Measurements from ENCODE around the gene KRTAP5-5. TPM values are rescaled to one million over a fixed set of nuclear protein-coding genes. Genes with fewer than 3 reads are reported as not detected.
"Not testable (repeated sequence)": the region's sequence is repeated elsewhere in the genome, so short reads cannot be mapped to it uniquely, and the experiment has no call there.

KRTAP5-5 gene
- total RNA-seq (not detected), polyA plus RNA-seq (not detected)
- long read RNA-seq, donor 1, result 0 reads
- long read RNA-seq, donor 2, result 0 reads
- long read RNA-seq, donor 3, result 0 reads

- intact Hi-C loops (cut with DNase I), result loop anchor here in 7 of 10 donors (2.0 to 10.0 kb wide), 3 partner anchors 82 to 85 kb away; no protein-coding TSS in a partner anchor
- WGBS, 2 donors, result 72 to 78% methylated on average over 24 to 25 of the region's 26 CpGs
- DNase-seq (no peak), ATAC-seq (peak in 1 of 8 donors; percentile 40)
- no peak within 1 kb of the TSS for H3K27ac ChIP-seq
- no peak for TF ChIP-seq CTCF (IDR thresholded peaks at IDR 0.05)
- no peaks in the 10 kb centered on the region for H3K36me3 ChIP-seq
- H3K4me3 ChIP-seq, result no peak within 1 kb of the TSS
- H3K9me3 ChIP-seq, result no peaks in the 10 kb centered on the region
- H3K27me3 ChIP-seq, result peaks cover 0 to 70% (median 31%) of the 10 kb centered on the region in 7 donors
- peaks cover 0 to 21% (median 4%) of the 10 kb centered on the region in 9 donors for H3K4me1 ChIP-seq
Observed at GRCh38 chr11:1629326-1630185, at the start of gene KRTAP5-5. Gene KRTAP5-5 (plus strand): TSS chr11:1629775. CDS start chr11:1629841, 66 bp downstream.

GRCh38 chr11:1581976-1582375 is 47.6 kb upstream of the KRTAP5-5 start:
- peaks cover 0 to 4% (median 0%) of the 10 kb centered on the region in 7 donors for H3K27me3 ChIP-seq
- H3K4me3 ChIP-seq, result no peak overlapping the region
- no peak for ATAC-seq
- WGBS, 2 donors, result 87 to 88% methylated on average over 9 of the region's 9 CpGs
- no peaks in the 10 kb centered on the region for H3K4me1 ChIP-seq
- intact Hi-C loops (cut with DNase I), result no loop called here
- DNase-seq, result no peak
- peaks cover 0 to 16% (median 0%) of the 10 kb centered on the region in 11 donors for H3K9me3 ChIP-seq
- peaks cover 0 to 3% (median 0%) of the 10 kb centered on the region in 9 donors for H3K36me3 ChIP-seq
- no peak for TF ChIP-seq CTCF (IDR thresholded peaks at IDR 0.05)
- H3K27ac ChIP-seq, result no peak overlapping the region

- ATAC-seq; intact Hi-C loops (cut with DNase I): not testable (repeated sequence)
- 76 to 90% methylated on average over 2 of the region's 2 CpGs for WGBS, 2 donors
Observed at GRCh38 chr11:1582909-1583308, 46.7 kb upstream of the KRTAP5-5 start.

GRCh38 chr11:1584661-1585370 is 44.8 kb upstream of the KRTAP5-5 start, which contains the start of gene KRTAP5-1:
Gene KRTAP5-1 (minus strand): TSS chr11:1585283. CDS start chr11:1585249, 34 bp downstream.
- H3K27ac ChIP-seq; intact Hi-C loops (cut with DNase I); DNase-seq; H3K36me3 ChIP-seq; ATAC-seq; H3K4me3 ChIP-seq; H3K9me3 ChIP-seq; H3K27me3 ChIP-seq: not testable (repeated sequence)
- WGBS, 2 donors, result 85 to 91% methylated on average over 9 of the region's 9 CpGs
- peaks cover 0 to 11% (median 0%) of the 10 kb centered on the region in 9 donors for H3K4me1 ChIP-seq

More at GRCh38 chr11:1582909-1583308, 46.7 kb upstream of the KRTAP5-5 start:
- H3K4me1 ChIP-seq, H3K27ac ChIP-seq, H3K36me3 ChIP-seq, DNase-seq, H3K4me3 ChIP-seq, H3K27me3 ChIP-seq: not testable (repeated sequence)
- H3K9me3 ChIP-seq, result peaks cover 0 to 13% (median 0%) of the 10 kb centered on the region in 11 donors

GRCh38 chr11:1586699-1587098 is 42.9 kb upstream of the KRTAP5-5 start:
- no peak for TF ChIP-seq CTCF (IDR thresholded peaks at IDR 0.05)
- peaks cover 0 to 11% (median 0%) of the 10 kb centered on the region in 9 donors for H3K4me1 ChIP-seq
- no peak overlapping the region for H3K4me3 ChIP-seq
- no peak overlapping the region for H3K27ac ChIP-seq
- peaks cover 0 to 7% (median 0%) of the 10 kb centered on the region in 7 donors for H3K27me3 ChIP-seq
- peaks cover 0 to 6% (median 0%) of the 10 kb centered on the region in 11 donors for H3K9me3 ChIP-seq
- DNase-seq (no peak), ATAC-seq (no peak)
- intact Hi-C loops (cut with DNase I), result no loop called here
- WGBS, 2 donors, result 84 to 95% methylated on average over 2 of the region's 2 CpGs
- no peaks in the 10 kb centered on the region for H3K36me3 ChIP-seq

GRCh38 chr11:1589191-1589963 is 40.2 kb upstream of the KRTAP5-5 start:
- H3K9me3 ChIP-seq; H3K36me3 ChIP-seq; H3K27me3 ChIP-seq; H3K4me3 ChIP-seq; DNase-seq; intact Hi-C loops (cut with DNase I): not testable (repeated sequence)
- peak in 7 of 8 donors; percentile 47 to 81 (median 58) for ATAC-seq
- Histone ChIP-seq H3K27ac (peak overlapping the region in 4 of 10 donors; percentile 44 to 69 (median 59)), H3K4me1 (peaks cover 0 to 11% (median 0%) of the 10 kb centered on the region in 9 donors)
- WGBS, 2 donors, result 39 to 42% methylated on average over 8 of the region's 10 CpGs
